Measurements from ENCODE around the gene NCOA3.

GRCh38 chr20:47572105-47572729 lies 70.5 kb downstream of the NCOA3 start:
- no peak for TF ChIP-seq CTCF (conservative IDR thresholded peaks at IDR 0.05; ENCODE audit: low read depth in 2 of 2)
- TF ChIP-seq EZH2 (IDR thresholded peaks at IDR 0.05; ENCODE audit: low read depth, unreplicated experiment) = no peak
- TF ChIP-seq ZNF114 (CRISPR knock-in tag; IDR thresholded peaks at IDR 0.05) = no peak
- TF ChIP-seq POLR2AphosphoS5 (IDR thresholded peaks at IDR 0.05; ENCODE audit: low read depth) = no peak
- no peak for TF ChIP-seq CREB1 (CRISPR knock-in tag; IDR thresholded peaks at IDR 0.05; ENCODE audit: low read depth)

All from GM23338 (cell line).